ENCODE data around the gene MTHFD1.
A peak's percentile ranks its signal among the peaks of the same experiment; 100 is the strongest.

The MTHFD1 gene

DNA sequence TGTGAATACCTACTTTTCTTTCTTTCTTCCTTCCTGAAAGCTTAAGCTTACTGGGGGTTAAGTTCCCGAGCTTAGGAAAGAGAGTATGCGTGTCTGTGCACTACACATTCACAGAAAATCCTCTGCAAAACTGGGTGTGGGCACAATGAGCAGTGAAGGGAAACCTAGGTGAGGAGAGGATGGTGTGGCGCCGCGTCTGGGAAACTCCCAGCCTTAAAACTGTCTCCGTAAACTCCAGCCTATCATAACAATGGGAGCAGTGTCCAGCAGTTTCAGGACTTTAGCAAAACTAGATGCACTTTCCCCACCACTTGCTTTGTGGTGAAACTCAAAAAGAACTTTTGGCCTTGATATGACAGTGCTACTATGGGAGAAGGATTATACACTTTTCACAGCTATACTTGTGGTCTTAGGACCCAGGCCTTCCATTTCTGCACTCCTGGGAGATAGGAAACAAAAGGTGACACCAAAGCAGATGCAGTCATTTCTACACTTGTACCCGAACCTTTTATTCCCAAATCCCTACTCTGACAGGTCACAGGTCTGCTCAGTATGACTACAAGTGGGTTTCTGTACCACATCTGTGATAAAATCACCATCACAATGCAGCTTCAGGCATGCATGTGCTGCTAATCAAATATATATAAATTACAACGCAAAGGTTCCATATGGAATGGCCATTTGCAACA lies 87.6 kb downstream of the MTHFD1 start:
- no peaks in the 10 kb centered on the region for H3K36me3 ChIP-seq (ENCODE audit: control insufficient read depth, low read depth, low read length)
- H3K9ac ChIP-seq (ENCODE audit: low read length) = no peak overlapping the region
- H3K27me3 ChIP-seq (ENCODE audit: control insufficient read depth, insufficient read depth, low read length) = no peaks in the 10 kb centered on the region
- H3K4me1 ChIP-seq (ENCODE audit: control insufficient read depth, low read depth, low read length) = no peaks in the 10 kb centered on the region
- no peaks in the 10 kb centered on the region for H3K9me3 ChIP-seq (ENCODE audit: control insufficient read depth, low read depth, low read length)
- no peak overlapping the region for H3K27ac ChIP-seq (ENCODE audit: low read length)
- no peak overlapping the region for H3K4me3 ChIP-seq (ENCODE audit: low read length)

DNA sequence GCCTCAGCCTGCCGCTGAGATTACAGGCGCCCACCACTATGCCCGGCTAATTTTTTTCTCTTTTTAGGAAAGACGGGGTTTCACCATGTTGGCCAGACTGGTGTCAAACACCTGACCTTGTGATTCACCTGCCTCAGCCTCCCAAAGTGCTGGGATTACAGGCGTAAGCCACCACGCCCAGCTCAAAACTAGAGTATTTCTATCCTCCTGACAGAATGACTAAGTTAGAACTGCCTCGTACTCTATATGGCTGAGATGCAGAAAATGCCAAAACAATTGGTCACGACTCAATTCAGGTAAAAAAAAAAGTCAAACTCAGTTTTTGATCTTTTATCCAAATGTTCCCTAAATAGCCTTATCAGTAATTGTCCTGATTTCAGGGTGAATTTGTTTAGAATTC lies 88.3 kb downstream of the MTHFD1 start:
- Histone ChIP-seq H3K4me3 (ENCODE audit: low read length) (no peak overlapping the region), H3K27me3 (ENCODE audit: control insufficient read depth, insufficient read depth, low read length) (no peaks in the 10 kb centered on the region), H3K27ac (ENCODE audit: low read length) (no peak overlapping the region), H3K4me1 (ENCODE audit: control insufficient read depth, low read depth, low read length) (no peaks in the 10 kb centered on the region), H3K36me3 (ENCODE audit: control insufficient read depth, low read depth, low read length) (no peaks in the 10 kb centered on the region), H3K9ac (ENCODE audit: low read length) (no peak overlapping the region), H3K9me3 (ENCODE audit: control insufficient read depth, low read depth, low read length) (no peaks in the 10 kb centered on the region)

DNA sequence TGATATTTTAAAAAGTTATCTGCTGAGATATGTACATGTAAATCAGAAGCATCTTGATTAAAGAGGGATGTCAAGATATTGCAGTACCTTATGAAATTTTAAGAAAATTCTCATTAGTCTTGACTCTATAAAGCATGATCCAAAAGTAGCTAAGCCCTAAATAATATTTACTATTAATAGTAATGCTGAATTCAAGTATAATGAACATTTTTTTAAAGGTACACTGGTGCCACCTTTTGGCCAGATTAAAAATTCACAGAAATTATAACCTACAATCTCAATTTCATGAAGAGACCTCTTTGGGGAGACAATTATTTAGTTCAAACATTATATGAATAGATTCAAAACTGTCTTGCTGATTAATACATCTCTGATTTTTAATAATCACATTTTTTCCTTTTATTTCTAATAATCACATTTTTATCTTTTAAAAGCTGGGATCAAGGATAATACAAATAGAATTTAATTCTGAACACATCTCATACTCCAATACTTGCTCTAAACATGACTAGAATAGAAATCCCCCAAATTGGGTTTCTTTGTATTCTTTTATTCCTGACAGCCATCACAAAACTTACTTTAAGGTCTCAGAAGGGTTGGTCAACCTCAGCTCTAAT lies 90.6 kb downstream of the MTHFD1 start:
- H3K4me3 ChIP-seq (ENCODE audit: low read length) = no peak overlapping the region
- H3K27ac ChIP-seq (ENCODE audit: low read length) = no peak overlapping the region
- no peaks in the 10 kb centered on the region for H3K9me3 ChIP-seq (ENCODE audit: control insufficient read depth, low read depth, low read length)
- no peaks in the 10 kb centered on the region for H3K36me3 ChIP-seq (ENCODE audit: control insufficient read depth, low read depth, low read length)
- no peaks in the 10 kb centered on the region for H3K27me3 ChIP-seq (ENCODE audit: control insufficient read depth, insufficient read depth, low read length)
- no peaks in the 10 kb centered on the region for H3K4me1 ChIP-seq (ENCODE audit: control insufficient read depth, low read depth, low read length)
- H3K9ac ChIP-seq (ENCODE audit: low read length) = no peak overlapping the region

DNA sequence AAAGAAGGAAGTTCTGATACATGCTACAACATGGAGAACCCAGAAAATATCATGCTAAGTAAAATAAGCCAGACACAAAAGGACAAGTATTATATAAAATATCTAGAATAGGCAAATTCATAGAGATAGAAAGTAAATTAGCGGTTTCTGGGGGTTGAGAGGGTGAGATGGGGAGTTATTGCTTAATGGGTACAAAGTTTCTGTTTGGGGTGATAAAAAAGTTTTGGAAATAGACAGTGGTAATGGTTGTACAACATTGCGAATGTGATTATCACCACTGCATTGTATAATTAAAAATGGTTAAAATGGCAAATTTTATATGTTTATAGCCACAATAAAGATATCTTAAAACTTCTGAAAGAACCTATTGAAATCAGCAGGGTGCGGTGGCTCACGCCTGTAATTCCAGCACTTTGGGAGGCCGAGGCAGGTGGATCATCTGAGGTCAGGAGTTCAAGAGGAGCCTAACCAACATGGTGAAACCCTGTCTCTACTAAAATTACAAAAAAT lies 100.5 kb downstream of the MTHFD1 start:
- no peaks in the 10 kb centered on the region for H3K4me1 ChIP-seq (ENCODE audit: control insufficient read depth, low read depth, low read length)
- H3K9ac ChIP-seq (ENCODE audit: low read length) = no peak overlapping the region
- no peaks in the 10 kb centered on the region for H3K27me3 ChIP-seq (ENCODE audit: control insufficient read depth, insufficient read depth, low read length)
- no peaks in the 10 kb centered on the region for H3K9me3 ChIP-seq (ENCODE audit: control insufficient read depth, low read depth, low read length)
- H3K36me3 ChIP-seq (ENCODE audit: control insufficient read depth, low read depth, low read length) = peaks cover 19% of the 10 kb centered on the region
- no peak overlapping the region for H3K27ac ChIP-seq (ENCODE audit: low read length)
- H3K4me3 ChIP-seq (ENCODE audit: low read length) = no peak overlapping the region

- Histone ChIP-seq H3K27me3 (ENCODE audit: control insufficient read depth, insufficient read depth, low read length) (no peaks in the 10 kb centered on the region), H3K4me1 (ENCODE audit: control insufficient read depth, low read depth, low read length) (no peaks in the 10 kb centered on the region), H3K36me3 (ENCODE audit: control insufficient read depth, low read depth, low read length) (peaks cover 25% of the 10 kb centered on the region), H3K9me3 (ENCODE audit: control insufficient read depth, low read depth, low read length) (no peaks in the 10 kb centered on the region), H3K27ac (ENCODE audit: low read length) (no peak overlapping the region), H3K4me3 (ENCODE audit: low read length) (no peak overlapping the region), H3K9ac (ENCODE audit: low read length) (no peak overlapping the region)
These were observed 103.5 kb downstream of the MTHFD1 start for GRCh38 chr14:64491637-64492036.

- no peaks in the 10 kb centered on the region for H3K9me3 ChIP-seq (ENCODE audit: control insufficient read depth, low read depth, low read length)
- no peaks in the 10 kb centered on the region for H3K4me1 ChIP-seq (ENCODE audit: control insufficient read depth, low read depth, low read length)
- H3K27me3 ChIP-seq (ENCODE audit: control insufficient read depth, insufficient read depth, low read length) = no peaks in the 10 kb centered on the region
- peaks cover 12% of the 10 kb centered on the region for H3K36me3 ChIP-seq (ENCODE audit: control insufficient read depth, low read depth, low read length)
- H3K9ac ChIP-seq (ENCODE audit: low read length) = no peak overlapping the region
- no peak overlapping the region for H3K27ac ChIP-seq (ENCODE audit: low read length)
- no peak overlapping the region for H3K4me3 ChIP-seq (ENCODE audit: low read length)
These were observed 105.3 kb downstream of the MTHFD1 start for GRCh38 chr14:64493455-64493854.

DNA sequence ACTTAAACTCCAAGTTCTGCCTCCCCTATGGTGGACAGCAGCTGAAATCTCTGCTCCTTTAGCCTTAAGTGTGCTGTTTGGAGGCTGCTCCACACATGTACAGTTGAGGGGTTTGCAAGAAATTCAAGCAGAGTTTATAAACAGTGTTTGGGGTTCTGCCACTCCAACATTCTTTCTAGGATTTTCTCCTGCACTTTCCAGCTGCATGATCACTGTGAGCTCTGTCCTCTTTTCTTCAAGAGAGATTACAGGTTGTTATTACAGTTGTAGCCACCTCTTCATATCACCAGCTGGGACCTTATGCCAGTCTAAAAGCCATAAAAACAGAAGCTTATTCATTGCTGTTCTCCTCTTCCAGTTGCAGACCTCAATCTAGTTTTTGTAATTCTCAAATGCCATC lies 107.1 kb downstream of the MTHFD1 start:
- no peaks in the 10 kb centered on the region for H3K27me3 ChIP-seq (ENCODE audit: control insufficient read depth, insufficient read depth, low read length)
- no peak overlapping the region for H3K9ac ChIP-seq (ENCODE audit: low read length)
- H3K36me3 ChIP-seq (ENCODE audit: control insufficient read depth, low read depth, low read length) = peaks cover 11% of the 10 kb centered on the region
- no peak overlapping the region for H3K4me3 ChIP-seq (ENCODE audit: low read length)
- no peak overlapping the region for H3K27ac ChIP-seq (ENCODE audit: low read length)
- H3K4me1 ChIP-seq (ENCODE audit: control insufficient read depth, low read depth, low read length) = no peaks in the 10 kb centered on the region
- H3K9me3 ChIP-seq (ENCODE audit: control insufficient read depth, low read depth, low read length) = no peaks in the 10 kb centered on the region

GRCh38 chr14:64496764-64497163 lies 108.6 kb downstream of the MTHFD1 start:
- no peaks in the 10 kb centered on the region for H3K27me3 ChIP-seq (ENCODE audit: control insufficient read depth, insufficient read depth, low read length)
- no peak overlapping the region for H3K4me3 ChIP-seq (ENCODE audit: low read length)
- no peak overlapping the region for H3K27ac ChIP-seq (ENCODE audit: low read length)
- no peak overlapping the region for H3K9ac ChIP-seq (ENCODE audit: low read length)
- H3K36me3 ChIP-seq (ENCODE audit: control insufficient read depth, low read depth, low read length) = peaks cover 11% of the 10 kb centered on the region
- H3K9me3 ChIP-seq (ENCODE audit: control insufficient read depth, low read depth, low read length) = no peaks in the 10 kb centered on the region
- no peaks in the 10 kb centered on the region for H3K4me1 ChIP-seq (ENCODE audit: control insufficient read depth, low read depth, low read length)

DNA sequence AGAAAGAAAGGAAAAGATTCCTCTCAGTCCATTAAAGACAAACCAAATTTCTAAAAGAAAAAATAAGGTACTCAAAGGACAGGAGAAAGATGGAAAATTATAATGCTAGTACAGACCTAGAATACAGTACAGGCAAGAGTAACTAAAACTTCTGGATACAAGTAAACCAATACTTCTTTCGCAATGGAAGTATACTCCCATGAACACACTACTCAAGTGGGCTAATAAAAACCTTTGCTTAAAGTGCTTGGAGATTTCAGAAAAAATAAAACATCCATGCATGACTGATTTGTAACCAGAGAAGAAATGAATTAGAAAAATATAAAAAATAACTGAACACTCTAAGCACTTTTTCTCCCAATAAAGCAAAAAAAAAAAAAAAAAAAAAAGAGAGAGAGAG lies 111.9 kb downstream of the MTHFD1 start:
- H3K4me3 ChIP-seq (ENCODE audit: low read length) = no peak overlapping the region
- H3K9me3 ChIP-seq (ENCODE audit: control insufficient read depth, low read depth, low read length) = no peaks in the 10 kb centered on the region
- H3K9ac ChIP-seq (ENCODE audit: low read length) = no peak overlapping the region
- H3K4me1 ChIP-seq (ENCODE audit: control insufficient read depth, low read depth, low read length) = no peaks in the 10 kb centered on the region
- H3K27me3 ChIP-seq (ENCODE audit: control insufficient read depth, insufficient read depth, low read length) = no peaks in the 10 kb centered on the region
- H3K36me3 ChIP-seq (ENCODE audit: control insufficient read depth, low read depth, low read length) = peaks cover 9% of the 10 kb centered on the region
- H3K27ac ChIP-seq (ENCODE audit: low read length) = no peak overlapping the region

DNA sequence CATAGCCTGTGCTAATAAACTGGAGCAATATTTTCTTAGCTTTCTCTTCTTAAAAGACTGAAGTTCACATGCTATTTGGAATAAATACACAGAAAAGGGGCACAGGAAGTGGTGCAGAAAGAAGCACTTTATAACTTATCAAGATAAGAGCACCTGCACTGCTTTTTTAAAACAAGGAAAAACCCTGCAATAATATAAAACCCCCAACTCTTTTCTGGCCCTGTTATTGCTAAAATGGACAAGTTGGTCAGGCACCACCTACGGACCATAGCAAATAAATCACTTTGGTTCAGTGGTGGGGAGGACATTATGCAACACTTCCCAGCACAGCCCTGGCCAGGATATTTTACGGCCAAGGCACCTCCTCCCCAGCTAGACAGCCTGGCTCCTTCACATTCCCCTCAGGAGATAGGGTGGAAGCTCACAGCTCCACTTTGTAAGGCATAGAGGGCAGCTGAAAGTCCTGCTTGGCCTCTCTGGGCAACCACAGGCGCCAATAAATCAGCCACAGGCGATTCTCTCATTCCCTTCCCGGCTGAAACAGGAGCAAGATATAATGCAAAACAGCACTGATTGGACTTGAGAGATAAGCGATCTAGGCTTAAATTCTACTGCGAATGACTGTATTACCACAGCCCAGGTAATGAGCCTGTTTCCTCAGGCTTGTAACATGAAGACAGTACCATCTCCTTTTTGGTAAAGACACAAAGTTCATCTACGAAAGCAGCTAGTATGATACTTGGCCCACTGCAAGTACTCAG lies 113.4 kb downstream of the MTHFD1 start:
- H3K27ac ChIP-seq (ENCODE audit: low read length) = no peak overlapping the region
- no peaks in the 10 kb centered on the region for H3K4me1 ChIP-seq (ENCODE audit: control insufficient read depth, low read depth, low read length)
- H3K27me3 ChIP-seq (ENCODE audit: control insufficient read depth, insufficient read depth, low read length) = no peaks in the 10 kb centered on the region
- no peaks in the 10 kb centered on the region for H3K9me3 ChIP-seq (ENCODE audit: control insufficient read depth, low read depth, low read length)
- H3K4me3 ChIP-seq (ENCODE audit: low read length) = no peak overlapping the region
- peaks cover 6% of the 10 kb centered on the region for H3K36me3 ChIP-seq (ENCODE audit: control insufficient read depth, low read depth, low read length)
- H3K9ac ChIP-seq (ENCODE audit: low read length) = no peak overlapping the region

- Histone ChIP-seq H3K27me3 (ENCODE audit: control insufficient read depth, insufficient read depth, low read length) (no peaks in the 10 kb centered on the region), H3K9ac (ENCODE audit: low read length) (peak overlapping the region; percentile 97), H3K36me3 (ENCODE audit: control insufficient read depth, low read depth, low read length) (peaks cover 6% of the 10 kb centered on the region), H3K4me3 (ENCODE audit: low read length) (peak overlapping the region; percentile 97), H3K9me3 (ENCODE audit: control insufficient read depth, low read depth, low read length) (no peaks in the 10 kb centered on the region), H3K4me1 (ENCODE audit: control insufficient read depth, low read depth, low read length) (peaks cover 3% of the 10 kb centered on the region), H3K27ac (ENCODE audit: low read length) (no peak overlapping the region)
These were observed 114.3 kb downstream of the MTHFD1 start for GRCh38 chr14:64502456-64502855.

Data from iPS-18a (cell line).